ENCODE results near the gene EPO.
"Not testable (repeated sequence)": the region's sequence is repeated elsewhere in the genome, so short reads cannot be mapped to it uniquely, and the experiment has no call there.

Gene EPO

GRCh38 chr7:100753750-100754149, 33.5 kb downstream of the EPO start:
- no peak overlapping the region for H3K27ac ChIP-seq (replicated peaks)
- H3K27me3 ChIP-seq (ENCODE audit: insufficient read depth, poor library complexity, severe bottlenecking), result peaks cover 5% of the 10 kb centered on the region
- DNase-seq (ENCODE audit: low read depth in 1 of 2, low spot score in 1 of 2), result no peak
- no peak overlapping the region for H3K4me3 ChIP-seq (replicated peaks; ENCODE audit: insufficient read depth, low read length)
- TF ChIP-seq REST (IDR thresholded peaks at IDR 0.05; ENCODE audit: insufficient replicate concordance, low read depth), result no peak
- no peak for TF ChIP-seq GABPA (IDR thresholded peaks at IDR 0.05; ENCODE audit: low read depth)
- no peak for TF ChIP-seq SPI1 (IDR thresholded peaks at IDR 0.05; ENCODE audit: borderline replicate concordance, low read depth)
- no peak for TF ChIP-seq CTCF (IDR thresholded peaks at IDR 0.05; ENCODE audit: insufficient read depth, low read length)
- no peak for TF ChIP-seq POLR2AphosphoS5 (IDR thresholded peaks at IDR 0.05; ENCODE audit: low read depth)

- Histone ChIP-seq H3K27ac (replicated peaks) (no peak overlapping the region), H3K4me3 (replicated peaks; ENCODE audit: insufficient read depth, low read length) (no peak overlapping the region), H3K27me3 (ENCODE audit: insufficient read depth, poor library complexity, severe bottlenecking) (no peaks in the 10 kb centered on the region)
- TF ChIP-seq GABPA (IDR thresholded peaks at IDR 0.05; ENCODE audit: low read depth), result no peak
- TF ChIP-seq POLR2AphosphoS5 (IDR thresholded peaks at IDR 0.05; ENCODE audit: low read depth), result no peak
- no peak for TF ChIP-seq REST (IDR thresholded peaks at IDR 0.05; ENCODE audit: insufficient replicate concordance, low read depth)
- TF ChIP-seq SPI1 (IDR thresholded peaks at IDR 0.05; ENCODE audit: borderline replicate concordance, low read depth), result no peak
- no peak for TF ChIP-seq CTCF (IDR thresholded peaks at IDR 0.05; ENCODE audit: insufficient read depth, low read length)
- no peak for DNase-seq (ENCODE audit: low read depth in 1 of 2, low spot score in 1 of 2)
Observed at GRCh38 chr7:100759357-100760171, 39.3 kb downstream of the EPO start.

- not testable (repeated sequence) for DNase-seq (ENCODE audit: low read depth in 1 of 2, low spot score in 1 of 2); H3K27ac ChIP-seq (replicated peaks); H3K27me3 ChIP-seq (ENCODE audit: insufficient read depth, poor library complexity, severe bottlenecking); H3K4me3 ChIP-seq (replicated peaks; ENCODE audit: insufficient read depth, low read length)
Observed at GRCh38 chr7:100762841-100763240, 42.6 kb downstream of the EPO start.

- no peak for DNase-seq (ENCODE audit: low read depth in 1 of 2, low spot score in 1 of 2)
- Histone ChIP-seq H3K27ac (replicated peaks) (no peak overlapping the region), H3K4me3 (replicated peaks; ENCODE audit: insufficient read depth, low read length) (no peak overlapping the region), H3K27me3 (ENCODE audit: insufficient read depth, poor library complexity, severe bottlenecking) (no peaks in the 10 kb centered on the region)
- no peak for TF ChIP-seq CTCF (IDR thresholded peaks at IDR 0.05; ENCODE audit: insufficient read depth, low read length)
- TF ChIP-seq GABPA (IDR thresholded peaks at IDR 0.05; ENCODE audit: low read depth), result no peak
- no peak for TF ChIP-seq SPI1 (IDR thresholded peaks at IDR 0.05; ENCODE audit: borderline replicate concordance, low read depth)
- TF ChIP-seq POLR2AphosphoS5 (IDR thresholded peaks at IDR 0.05; ENCODE audit: low read depth), result no peak
- TF ChIP-seq REST (IDR thresholded peaks at IDR 0.05; ENCODE audit: insufficient replicate concordance, low read depth), result no peak
Observed at GRCh38 chr7:100763556-100764140, 43.4 kb downstream of the EPO start.
